ENCODE data around the gene NDE1. TPM values are rescaled to one million over a fixed set of nuclear protein-coding genes. Genes with fewer than 3 reads are reported as not detected.

The NDE1 gene
- total and polyA plus RNA-seq, 4 donors: 2.5 to 17.3 (median 4.4) TPM

DNA sequence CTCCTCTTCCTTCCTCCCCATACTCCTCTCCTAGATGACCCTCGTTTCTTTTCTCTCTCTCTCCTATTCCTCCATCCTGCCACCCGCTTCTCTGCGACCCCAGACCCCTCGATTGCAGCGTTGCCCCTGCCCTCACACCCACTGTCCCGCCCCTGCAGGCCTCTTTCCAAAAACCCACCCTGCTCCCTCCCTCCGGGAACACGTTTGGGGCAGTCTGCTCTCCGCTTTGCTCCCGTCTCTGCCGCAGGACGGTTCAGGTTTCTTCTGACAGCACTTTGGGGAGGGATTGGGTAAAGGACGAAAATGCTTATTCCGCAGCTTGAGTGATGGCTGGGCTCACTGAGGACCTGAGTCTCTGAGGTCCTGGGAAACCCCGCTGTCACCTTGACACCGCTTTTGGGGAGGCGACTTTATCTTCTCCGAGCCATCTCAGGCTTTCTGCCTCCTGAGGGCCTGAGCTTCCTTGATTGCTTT is 690 bp downstream of the NDE1 start (continued):
- no peak for TF ChIP-seq REST (IDR thresholded peaks at IDR 0.05)

GRCh38 chr16:15652293-15653001 is 2.4 kb downstream of the NDE1 start:
- H3K27me3 ChIP-seq (ENCODE audit: control insufficient read depth in 4 of 4, insufficient read depth in 4 of 4, low read length in 3 of 4): no peaks in the 10 kb centered on the region
- 86% methylated on average over 14 of the region's 14 CpGs for WGBS
- no peak overlapping the region for H3K27ac ChIP-seq (ENCODE audit: low read depth in 1 of 2, low read length in 2 of 2)
- H3K4me1 ChIP-seq (ENCODE audit: control insufficient read depth in 4 of 4, insufficient read depth in 4 of 4, low read length in 3 of 4): peaks cover 0 to 17% (median 11%) of the 10 kb centered on the region in 4 donors
- no peak overlapping the region for H3K9ac ChIP-seq (ENCODE audit: low read depth in 1 of 2, low read length in 2 of 2)
- H3K9me3 ChIP-seq (ENCODE audit: control insufficient read depth in 4 of 4, low read length in 3 of 4): no peaks in the 10 kb centered on the region
- DNase-seq (ENCODE audit: low spot score): no peak
- H3K4me3 ChIP-seq (ENCODE audit: low read depth in 1 of 3, low read length in 3 of 3): no peak overlapping the region
- peaks cover 0 to 1% (median 0%) of the 10 kb centered on the region in 4 donors for H3K36me3 ChIP-seq (ENCODE audit: control insufficient read depth in 4 of 4, insufficient read depth in 3 of 4, low read depth in 1 of 4, low read length in 3 of 4)
- no peak for TF ChIP-seq YY1 (IDR thresholded peaks at IDR 0.05)
- no peak for TF ChIP-seq GABPA (IDR thresholded peaks at IDR 0.05 in 1 of 2, conservative IDR thresholded peaks at IDR 0.05 in 1 of 2)
- no peak for TF ChIP-seq REST (IDR thresholded peaks at IDR 0.05)
- TF ChIP-seq RAD21 (IDR thresholded peaks at IDR 0.05): no peak
- TF ChIP-seq FOXA2 (IDR thresholded peaks at IDR 0.05): no peak
- TF ChIP-seq HNF4A (conservative IDR thresholded peaks at IDR 0.05): no peak
- TF ChIP-seq SP1 (IDR thresholded peaks at IDR 0.05): no peak
- TF ChIP-seq, protein P1, sequence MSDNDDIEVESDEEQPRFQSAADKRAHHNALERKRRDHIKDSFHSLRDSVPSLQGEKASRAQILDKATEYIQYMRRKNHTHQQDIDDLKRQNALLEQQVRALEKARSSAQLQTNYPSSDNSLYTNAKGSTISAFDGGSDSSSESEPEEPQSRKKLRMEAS (IDR thresholded peaks at IDR 0.05): no peak
- no peak for TF ChIP-seq HNF4G (IDR thresholded peaks at IDR 0.05)
- no peak for TF ChIP-seq EGR1 (IDR thresholded peaks at IDR 0.05; ENCODE audit: low read depth in 2 of 2)
- no peak for TF ChIP-seq FOXA1 (IDR thresholded peaks at IDR 0.05)
- TF ChIP-seq TAF1 (conservative IDR thresholded peaks at IDR 0.05): no peak
- no peak for TF ChIP-seq NR2F2 (IDR thresholded peaks at IDR 0.05)
- no peak for TF ChIP-seq RXRA (IDR thresholded peaks at IDR 0.05)
- no peak for TF ChIP-seq ATF3 (IDR thresholded peaks at IDR 0.05)
- TF ChIP-seq JUND (IDR thresholded peaks at IDR 0.05): no peak
- no peak for TF ChIP-seq ZBTB33 (IDR thresholded peaks at IDR 0.05)
- TF ChIP-seq, protein P2, sequence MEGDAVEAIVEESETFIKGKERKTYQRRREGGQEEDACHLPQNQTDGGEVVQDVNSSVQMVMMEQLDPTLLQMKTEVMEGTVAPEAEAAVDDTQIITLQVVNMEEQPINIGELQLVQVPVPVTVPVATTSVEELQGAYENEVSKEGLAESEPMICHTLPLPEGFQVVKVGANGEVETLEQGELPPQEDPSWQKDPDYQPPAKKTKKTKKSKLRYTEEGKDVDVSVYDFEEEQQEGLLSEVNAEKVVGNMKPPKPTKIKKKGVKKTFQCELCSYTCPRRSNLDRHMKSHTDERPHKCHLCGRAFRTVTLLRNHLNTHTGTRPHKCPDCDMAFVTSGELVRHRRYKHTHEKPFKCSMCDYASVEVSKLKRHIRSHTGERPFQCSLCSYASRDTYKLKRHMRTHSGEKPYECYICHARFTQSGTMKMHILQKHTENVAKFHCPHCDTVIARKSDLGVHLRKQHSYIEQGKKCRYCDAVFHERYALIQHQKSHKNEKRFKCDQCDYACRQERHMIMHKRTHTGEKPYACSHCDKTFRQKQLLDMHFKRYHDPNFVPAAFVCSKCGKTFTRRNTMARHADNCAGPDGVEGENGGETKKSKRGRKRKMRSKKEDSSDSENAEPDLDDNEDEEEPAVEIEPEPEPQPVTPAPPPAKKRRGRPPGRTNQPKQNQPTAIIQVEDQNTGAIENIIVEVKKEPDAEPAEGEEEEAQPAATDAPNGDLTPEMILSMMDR (IDR thresholded peaks at IDR 0.05; ENCODE audit: low read depth, low read length, missing input control): no peak

Measured in liver (tissue), 9 donors.